Suprapubic skin (tissue), 3 donors: ENCODE measurements around the gene ISL2.

Experiments
- EP300 ChIP-seq: sonication (generic); formaldehyde crosslinking; IDR thresholded peaks from one replicate; pipeline ENCODE4 v1.6.1; 2017; ENCODE audit warnings: antibody characterized with exemption
- TF ChIP-seq, protein P1 (sequence below), 2 donors: fragments of 200-600 bp in 1 of 2; fragments of 450-650 bp in 1 of 2; sonication (generic) in 1 of 2; IDR thresholded peaks; one replicate each; pipeline ENCODE4 v1.5.1; 2016 to 2019; ENCODE audit warnings: antibody characterized with exemption in 2 of 2, mild to moderate bottlenecking in 1 of 2, moderate library complexity in 1 of 2

GRCh38 chr15:76343313-76343996, 6.9 kb downstream of the ISL2 start:
- TF ChIP-seq, protein P1, sequence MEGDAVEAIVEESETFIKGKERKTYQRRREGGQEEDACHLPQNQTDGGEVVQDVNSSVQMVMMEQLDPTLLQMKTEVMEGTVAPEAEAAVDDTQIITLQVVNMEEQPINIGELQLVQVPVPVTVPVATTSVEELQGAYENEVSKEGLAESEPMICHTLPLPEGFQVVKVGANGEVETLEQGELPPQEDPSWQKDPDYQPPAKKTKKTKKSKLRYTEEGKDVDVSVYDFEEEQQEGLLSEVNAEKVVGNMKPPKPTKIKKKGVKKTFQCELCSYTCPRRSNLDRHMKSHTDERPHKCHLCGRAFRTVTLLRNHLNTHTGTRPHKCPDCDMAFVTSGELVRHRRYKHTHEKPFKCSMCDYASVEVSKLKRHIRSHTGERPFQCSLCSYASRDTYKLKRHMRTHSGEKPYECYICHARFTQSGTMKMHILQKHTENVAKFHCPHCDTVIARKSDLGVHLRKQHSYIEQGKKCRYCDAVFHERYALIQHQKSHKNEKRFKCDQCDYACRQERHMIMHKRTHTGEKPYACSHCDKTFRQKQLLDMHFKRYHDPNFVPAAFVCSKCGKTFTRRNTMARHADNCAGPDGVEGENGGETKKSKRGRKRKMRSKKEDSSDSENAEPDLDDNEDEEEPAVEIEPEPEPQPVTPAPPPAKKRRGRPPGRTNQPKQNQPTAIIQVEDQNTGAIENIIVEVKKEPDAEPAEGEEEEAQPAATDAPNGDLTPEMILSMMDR (IDR thresholded peaks at IDR 0.05), result no peak
- no peak for TF ChIP-seq EP300
